NCI-H2107 treated with DMSO at 0.1 percent for 48 hours (cell line): ENCODE data around the gene AVPR2.

Experiments used
- DNase-seq: peaks from one replicate; lab custom pipeline; 2025; ENCODE audit not compliant: unreplicated experiment; lab: John Stamatoyannopoulos, UW

Gene AVPR2

DNA sequence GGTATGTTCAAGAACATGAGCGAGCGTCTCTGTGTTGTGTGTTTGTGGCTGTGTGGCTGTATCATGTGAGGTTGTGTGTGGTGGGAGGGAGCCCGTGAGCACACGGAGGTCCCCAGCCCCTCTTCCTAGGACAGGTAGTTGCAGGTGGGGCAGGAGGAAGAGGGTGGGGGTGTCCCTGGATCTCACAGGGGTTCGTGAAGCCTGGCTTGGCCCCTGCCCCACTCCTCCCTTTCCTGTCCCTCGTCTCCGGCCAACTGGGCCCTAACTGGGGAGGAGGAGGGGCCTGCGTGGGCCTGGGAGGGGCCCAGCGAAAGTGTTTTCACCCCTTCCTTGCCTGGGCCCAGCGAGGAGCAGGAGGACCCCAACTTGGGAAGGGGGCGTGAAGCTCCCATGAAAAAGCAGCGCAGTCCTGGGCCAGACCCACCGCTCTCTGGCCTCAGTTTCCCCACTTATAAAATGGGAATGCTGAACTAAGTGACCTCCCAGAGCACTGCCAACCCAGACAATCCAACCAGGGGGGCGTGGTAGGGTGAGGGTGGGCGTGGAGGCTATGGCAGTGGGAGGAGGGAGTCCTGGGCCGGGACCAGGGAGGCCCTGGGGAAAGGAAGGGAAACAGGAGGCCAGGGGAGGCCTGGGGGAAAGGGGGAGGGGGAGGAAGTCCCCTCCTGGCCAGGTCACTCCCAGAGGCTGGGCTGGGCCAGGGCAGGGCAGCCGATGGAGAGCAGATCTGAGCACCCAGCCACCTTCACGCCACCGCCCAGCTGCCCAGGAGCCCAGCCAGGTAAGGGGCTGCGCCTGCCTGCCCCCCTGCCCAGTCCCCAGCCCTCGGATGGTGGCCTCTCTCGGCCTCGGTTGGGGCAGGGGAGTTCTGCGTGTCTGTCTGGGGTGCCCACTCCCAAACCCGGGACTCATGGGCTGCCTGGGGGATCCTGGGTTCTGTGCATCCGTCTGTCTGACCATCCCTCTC lies at the start of gene AVPR2:
TSS of gene AVPR2 (plus strand) at position 683 of the 967 bp plus-strand sequence. CDS start 473 bp downstream, outside the sequence.
- no peak for DNase-seq

DNA sequence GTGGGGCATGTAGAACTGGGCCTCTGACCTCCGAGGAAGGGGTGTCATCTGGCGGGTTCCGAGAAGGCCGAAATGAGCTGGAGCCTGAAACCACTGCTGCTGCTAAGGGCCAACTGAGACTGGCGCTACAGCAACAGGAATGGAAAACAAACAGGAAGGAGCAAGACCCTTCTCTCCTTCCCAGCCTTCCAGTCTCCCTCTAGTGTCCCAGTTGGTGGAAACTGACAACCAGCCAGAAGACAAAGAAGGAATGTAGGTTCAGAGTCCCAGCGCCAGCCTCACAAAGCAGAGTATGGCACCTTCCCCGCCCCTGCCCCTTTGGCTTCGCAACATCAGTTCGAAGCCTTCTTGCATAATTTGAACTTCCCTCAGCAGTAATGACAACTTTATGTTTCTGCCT lies 49.8 kb upstream of the AVPR2 start:
- no peak for DNase-seq

DNA sequence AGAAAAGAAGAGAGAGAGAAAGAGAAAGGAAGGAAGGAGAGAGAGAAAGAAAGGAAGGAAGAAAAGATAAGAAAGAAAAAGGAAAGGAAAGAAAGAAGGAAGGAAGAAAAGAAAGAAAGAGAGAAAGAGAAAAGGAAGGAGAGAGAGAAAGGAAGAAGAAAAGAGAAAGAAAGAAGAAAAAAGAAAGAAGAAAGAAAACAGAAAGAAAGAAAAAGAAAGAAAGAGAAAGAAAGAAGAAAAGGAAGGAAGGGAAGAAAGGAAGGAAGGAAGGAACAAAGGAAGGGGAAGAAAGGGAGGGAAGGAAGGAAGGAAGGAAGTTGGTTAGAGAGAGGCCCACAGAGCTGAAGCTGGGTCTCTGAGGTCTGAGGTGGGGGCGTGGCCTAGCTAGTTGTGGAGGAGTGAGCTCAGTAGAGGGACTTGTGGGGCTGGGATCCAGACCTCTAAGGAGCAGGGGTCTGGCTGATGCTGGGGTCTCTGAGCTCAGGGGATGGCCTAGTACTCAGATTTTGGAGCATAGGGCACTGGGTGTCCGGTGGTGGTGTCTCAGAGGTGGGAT lies 47.0 kb upstream of the AVPR2 start:
- DNase-seq = no peak

DNA sequence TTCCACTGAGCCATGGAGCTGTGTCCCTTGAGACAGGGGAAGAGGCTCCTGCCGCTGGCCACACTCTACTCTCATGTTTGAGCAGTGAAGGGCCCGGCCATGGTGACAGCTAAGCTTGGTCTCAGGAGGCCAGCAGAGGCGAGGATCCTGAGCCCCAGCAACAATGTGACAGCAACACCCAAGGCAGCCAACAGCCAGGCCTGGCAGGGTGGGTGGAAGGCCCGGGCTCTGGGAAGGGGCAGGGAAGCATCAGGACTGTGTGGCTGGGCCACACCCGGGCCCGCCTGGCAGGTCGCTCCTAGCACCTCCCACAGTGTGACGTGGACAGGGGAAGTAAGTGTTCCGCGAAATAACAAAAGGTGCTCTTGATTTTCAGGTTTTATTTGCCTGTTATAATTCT lies 43.3 kb upstream of the AVPR2 start:
- DNase-seq = no peak

DNA sequence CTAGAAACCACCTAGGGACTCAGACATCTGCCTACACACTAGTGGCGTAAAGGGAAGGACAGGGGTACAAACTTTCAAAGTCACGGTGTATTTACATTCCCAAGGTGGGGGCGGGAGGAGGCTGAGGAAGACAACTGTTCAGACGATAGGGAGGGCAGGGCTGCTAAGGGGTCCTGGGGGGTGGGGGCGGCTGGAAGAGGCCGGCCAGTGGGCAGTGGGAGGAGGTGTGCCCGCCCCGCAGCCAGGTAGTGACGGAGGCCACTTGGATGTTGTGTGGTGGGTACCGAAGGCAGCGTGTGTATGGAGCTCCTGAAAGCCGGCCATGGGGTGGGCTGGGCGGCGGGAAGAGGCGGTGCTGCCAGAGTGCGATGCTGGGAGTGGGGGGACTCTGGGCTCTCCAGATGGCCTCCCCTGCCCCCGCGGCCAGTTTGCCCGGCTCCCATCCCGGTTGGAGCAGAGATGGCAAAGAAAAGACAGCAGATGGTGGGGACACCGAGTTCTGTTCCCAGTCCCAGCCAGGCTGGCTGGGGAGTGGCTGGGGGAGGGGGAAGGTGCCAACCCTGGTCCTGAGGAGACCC lies 42.7 kb upstream of the AVPR2 start:
- no peak for DNase-seq

DNA sequence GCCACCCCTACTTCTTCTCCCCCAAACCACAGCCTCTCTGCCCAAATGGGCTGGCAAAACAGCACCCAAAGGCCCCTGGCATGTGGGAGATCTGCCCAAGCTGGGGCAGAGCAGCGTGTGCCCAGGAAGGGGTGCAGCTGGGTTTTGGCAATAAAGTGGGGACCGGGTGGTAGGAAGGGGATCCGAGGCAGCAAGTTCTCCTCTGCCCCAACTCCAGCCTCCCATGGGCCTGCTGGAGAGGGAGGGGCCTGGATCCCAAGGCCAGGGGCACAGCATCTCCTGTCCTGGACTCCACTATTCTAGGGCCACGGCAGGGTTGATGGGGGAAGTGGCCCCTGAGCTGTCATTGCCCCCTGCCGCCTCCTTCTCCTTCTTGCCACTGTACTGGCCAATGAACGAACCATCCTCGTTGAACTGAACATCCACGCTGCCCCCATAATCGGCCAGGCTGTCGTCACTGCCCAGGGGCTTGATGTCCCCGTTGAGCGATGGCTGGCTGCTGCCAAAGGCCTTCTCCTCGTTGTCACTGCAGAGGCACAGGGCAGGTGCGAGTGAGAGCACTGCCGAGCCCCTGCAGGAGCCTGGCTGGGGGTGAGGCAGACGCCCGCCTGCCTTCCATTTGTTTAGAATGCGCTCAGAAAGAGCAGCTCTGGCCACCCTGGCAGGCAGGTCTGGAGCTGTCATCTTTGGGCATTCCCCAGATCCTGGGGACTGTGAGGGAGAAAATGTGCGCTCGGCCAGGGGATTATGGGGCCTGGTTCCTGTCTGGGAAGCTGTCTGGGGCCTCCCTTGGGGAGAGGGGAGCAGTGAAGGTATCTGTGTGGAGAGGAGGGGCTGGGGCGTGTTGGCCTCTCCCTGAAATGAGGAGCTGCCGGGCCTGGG lies 41.9 kb upstream of the AVPR2 start:
- no peak for DNase-seq

DNA sequence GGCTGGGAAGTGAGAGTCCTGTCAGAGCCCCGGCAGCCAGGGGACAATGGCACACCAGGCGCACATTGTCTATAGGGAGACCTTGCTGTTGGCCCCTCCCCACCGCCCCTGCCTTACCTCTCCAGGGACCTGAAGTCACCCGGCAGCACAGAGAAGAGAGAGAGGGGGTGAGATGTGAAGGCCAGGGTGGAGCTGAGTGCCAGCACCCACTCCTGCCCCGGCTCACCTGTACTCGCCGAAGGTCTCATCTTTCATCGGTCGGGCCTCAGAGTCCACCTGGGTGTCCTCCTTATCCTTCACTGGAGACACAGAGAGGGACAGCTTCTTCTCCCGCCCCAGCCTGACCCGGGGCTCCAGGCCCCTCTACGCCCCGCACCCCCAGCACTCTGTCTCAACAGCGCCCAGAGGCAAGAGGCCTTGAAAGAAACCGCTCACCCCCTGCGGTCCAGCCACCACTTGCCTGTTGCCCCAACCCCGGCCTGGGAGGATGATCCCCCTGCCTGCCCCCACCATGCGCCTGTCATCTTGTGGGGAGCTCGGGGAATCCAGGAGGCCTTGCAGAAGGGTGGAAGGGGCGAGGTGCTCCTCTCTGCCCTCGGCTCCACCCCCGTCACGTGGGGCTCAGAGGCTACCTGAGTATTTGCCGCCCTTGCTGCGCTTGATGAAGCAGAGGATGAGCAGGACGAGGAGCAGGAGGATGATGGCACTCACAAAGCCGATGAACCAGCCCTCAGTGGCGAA lies 41.1 kb upstream of the AVPR2 start:
- DNase-seq = peak; percentile 46

DNA sequence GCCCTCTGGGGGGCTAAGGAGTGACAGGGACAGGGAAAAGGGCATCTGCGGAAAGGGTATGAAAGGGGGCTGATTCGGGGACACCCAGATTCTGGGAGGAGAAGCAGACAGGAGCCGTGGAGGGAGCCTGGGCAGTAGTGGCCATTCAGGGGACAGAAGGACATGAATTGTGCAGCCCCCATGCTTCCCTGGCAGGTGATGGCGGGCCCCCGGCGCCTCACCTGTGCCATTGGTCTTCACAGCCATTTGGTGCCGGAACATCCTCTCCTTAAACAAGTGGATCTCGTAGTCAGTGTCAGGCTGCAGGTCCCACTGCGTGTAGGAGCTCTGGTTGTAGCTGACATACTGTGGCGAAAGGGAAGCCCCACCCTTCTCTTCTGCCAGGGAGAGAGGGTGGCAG lies 40.4 kb upstream of the AVPR2 start:
- DNase-seq = no peak

DNA sequence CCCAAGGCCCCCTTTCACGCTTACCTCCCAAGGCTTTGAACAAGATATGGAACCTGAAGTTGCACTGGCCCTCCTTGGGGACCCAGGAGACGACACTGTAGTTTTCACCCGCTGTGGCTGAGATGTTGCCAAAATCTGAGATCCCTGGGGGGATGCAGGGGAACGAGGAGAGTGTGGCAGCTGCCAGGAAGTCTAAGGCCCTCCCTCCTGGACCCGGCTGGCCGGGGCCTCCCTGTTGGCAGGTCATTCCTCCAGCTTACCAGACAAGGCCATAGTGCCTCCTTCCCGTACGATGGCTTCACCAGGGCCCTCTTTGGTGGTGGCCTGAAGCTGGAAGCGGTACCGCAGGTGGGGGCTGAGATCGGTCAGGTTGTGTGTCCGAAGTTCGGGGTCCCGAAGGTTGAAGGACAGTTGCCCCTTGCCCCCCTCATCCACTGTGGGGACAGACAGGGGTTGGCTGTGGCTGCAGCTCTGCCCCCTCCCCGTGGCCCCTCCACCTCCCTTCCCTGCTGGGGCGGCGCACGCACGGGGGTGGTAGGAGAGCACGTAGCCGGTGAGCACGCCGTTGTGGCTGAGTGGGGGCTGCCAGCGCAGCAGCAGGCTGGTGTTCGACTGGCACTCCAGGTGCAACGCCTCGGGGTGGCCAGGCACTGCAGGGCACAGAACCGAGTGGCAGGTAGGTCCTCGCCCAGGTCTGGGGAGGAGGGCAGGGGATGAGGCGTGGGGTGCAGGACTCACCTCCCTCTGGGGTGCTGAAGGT lies 39.7 kb upstream of the AVPR2 start:
- DNase-seq = no peak

DNA sequence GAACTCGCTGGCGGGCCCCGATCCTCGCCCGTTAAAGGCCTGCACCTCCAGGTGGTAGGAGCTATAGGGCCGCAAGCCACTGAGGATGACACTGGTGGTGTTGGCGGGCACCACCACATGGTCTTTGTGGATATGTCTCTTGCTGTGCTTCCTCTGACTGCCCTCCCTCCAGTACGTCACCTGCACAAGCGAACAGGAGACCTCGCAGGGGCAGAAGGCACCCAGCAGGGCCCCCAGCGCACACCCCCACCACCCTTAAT lies 39.2 kb upstream of the AVPR2 start:
- DNase-seq = no peak

DNA sequence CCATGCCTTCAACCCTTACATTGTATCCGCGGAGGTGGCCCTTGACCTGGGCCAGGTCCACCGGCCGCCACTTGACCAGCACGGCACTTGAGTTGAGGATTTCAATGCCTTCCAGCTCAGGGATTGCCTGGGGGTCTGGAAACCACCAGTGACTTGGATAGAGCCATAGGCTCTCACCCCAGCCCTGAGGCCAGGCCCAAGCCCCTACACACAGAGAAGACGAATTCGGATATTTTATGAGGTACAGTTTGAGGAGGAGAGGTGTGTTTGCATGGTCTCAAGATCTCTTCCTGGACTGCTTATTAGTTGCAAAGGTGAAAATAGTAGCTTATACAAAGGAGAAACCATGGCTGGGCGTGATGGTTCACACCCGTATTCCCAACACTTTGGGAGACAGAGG lies 38.8 kb upstream of the AVPR2 start:
- no peak for DNase-seq

DNA sequence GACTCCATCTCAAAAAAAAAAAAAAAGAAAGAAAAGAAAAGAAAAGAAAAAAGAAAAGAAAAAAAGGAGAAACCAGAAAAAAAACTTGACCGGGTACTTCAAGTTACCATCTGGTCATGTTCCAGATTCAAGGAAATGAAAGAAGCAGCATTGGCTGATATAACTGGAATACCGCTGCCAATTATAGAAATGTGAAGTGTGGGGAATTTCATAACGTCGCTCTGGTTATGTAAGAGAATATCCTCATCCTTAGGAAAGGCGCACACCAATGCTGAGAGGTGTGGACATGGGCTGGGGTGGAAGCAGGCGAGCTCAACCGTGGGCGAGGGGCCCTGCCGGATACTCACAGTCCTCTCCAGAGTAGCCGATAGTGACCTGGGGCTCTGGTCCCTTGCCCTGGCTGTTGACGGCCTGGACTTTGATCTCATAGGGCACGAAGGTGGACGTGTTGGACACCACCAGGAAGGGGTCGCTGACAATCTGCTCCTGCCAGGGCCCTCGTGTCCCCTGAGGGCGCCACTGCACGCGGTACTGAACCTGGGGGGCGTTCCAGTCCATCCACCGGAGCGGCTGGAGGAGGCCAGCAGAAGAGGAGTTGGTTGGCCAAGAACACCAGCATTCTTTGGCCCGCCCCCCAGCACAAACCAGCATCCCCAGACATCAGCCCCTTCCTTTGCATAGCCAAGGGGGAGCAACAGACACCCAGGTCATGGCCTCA lies 38.0 kb upstream of the AVPR2 start:
- DNase-seq = no peak

DNA sequence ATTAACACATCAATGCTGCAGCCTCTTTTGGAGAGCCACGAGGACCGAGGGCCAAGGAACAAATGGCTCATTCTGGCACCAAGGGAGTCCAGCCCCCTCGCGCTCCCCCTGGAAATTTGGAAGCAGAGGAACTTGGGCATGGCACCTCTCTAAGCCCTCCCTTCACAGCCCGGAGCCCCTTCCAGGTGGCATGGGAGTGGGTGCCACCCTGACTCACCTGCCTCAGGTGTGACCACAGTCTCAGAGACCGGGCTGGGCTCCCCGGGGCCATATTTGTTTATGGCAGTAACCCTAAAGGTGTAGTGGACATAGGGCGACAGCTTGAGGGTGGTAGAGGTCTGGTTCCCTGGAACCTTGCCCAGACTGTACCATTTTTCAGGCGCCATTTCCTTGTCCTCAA lies 37.3 kb upstream of the AVPR2 start:
- no peak for DNase-seq

DNA sequence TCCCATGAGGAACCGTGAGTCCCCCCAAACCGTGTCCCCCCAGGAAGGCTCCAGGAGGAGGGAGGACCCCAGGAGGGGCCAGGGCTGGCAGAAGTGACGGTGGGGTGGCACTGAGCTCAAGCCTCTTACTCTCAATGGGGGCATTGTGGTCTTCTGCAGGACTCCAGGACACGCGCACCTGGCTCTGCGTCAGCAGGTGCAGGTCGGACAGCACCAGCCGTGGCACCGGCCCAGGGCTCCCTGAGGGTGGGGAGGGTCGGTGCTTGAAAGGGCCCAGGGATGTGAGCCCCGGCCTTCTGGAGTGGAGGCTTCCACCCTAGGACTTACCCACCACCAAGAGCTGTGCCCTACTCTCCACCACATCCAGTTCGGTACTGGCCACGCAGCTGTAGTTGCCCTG lies 36.8 kb upstream of the AVPR2 start:
- DNase-seq = no peak

DNA sequence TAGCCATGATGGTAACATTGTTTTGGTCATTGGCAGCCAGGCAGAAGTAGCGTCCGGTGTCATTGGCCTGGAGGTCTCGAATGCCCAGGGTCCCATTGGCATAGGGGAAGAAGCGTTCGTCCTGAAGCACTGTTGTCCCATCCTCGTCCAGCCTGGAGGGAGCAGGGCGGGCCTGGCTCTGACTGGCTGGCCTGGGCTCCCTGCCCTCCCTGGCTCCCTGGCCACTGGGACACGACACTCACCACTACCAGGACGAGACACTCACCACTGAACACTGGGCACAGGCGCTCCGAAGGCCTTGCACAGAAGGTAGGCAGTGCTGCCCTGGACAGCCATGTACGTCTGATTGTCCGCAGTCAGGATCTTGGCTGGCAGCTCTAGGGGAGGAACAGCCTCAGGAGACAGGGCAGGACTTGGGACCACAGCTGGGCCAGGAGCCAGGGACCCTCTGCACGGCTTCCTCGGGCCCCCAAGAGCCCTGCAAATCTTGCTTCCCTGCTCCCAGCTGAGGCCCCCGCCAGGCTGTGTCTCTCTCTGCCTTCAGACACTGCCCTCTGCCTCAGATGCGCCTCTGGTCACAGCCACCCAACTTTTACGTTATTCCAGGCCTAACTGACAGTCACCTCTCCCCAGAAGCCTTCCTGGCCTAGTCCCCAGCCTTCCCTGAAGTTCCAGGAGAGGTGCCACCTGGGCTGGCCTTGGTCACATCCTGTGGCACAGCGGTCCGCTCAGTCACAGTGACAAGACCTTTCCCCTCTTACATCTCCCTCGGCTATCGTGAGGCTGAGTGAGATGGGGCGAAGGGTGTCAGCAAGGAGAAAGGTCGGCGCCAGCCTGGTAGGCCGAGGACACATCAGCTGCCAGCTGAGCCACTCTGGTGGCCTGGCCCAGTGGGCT lies 35.6 kb upstream of the AVPR2 start:
- DNase-seq = no peak

DNA sequence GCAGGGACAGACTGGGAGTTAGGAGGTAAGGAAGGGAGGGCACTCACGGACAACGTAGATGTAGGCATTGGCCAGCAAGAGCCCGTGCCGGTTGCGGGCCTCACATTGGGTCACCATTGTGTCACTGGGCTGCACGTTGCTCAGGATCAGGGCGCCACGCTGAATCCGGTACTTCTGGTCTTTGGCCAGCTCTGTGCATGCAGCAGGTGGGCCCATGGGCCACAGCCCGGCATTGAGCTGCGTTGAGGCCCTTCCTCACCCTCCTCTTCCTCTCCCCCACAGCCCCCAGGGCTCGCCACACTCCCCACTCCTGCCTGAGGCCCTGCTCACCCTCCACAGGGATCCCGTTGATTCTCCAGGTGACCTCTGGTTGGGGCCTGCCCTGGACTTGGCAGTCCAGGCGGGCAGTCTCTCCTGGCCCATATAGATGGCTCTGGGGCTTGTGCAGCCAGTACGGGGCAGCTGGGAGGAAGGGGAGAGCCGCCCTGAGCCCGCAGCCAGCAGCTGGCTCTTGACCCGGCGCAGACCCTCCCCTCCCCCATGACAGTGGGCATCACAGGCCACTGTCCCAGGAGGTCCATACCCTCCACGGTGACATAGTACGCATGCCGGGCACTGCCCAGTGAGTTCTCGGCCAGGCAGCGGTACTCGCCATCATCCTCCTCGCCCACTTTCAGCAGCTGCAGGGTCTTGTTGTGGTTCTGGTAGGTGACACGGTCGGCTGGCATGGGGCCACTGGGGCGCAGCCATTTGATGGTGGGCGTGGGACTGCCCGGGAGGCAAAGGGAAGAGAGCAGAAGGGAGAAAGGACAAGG lies 34.8 kb upstream of the AVPR2 start:
- no peak for DNase-seq

DNA sequence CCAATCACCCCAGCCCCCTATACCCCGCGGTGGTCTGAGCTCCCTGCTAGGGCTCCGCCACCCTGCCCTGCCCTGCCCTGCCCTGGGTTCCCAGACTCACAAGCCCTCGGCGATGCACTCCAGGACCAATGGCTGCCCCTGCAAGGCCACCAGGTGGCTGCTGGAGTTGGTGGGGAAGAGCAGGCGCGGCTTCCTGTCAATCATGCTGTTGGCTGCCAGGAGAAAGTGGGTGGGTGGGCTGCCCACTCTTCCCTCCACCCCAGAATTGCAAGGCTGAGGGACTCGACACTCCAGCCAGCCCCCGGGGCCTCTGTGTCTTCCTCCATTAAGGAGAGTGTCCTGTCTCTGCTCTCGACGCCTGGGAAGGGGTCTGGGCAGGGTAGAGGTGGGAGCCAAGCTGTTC lies 34.2 kb upstream of the AVPR2 start:
- no peak for DNase-seq
